HG03097 (cell line): ENCODE results near the gene MGAT4B.

Source experiments
- ATAC-seq: cut with Tn5 transposase; IDR thresholded peaks from one replicate; pipeline ENCODE4 v1.9.1; 2021; ENCODE audit not compliant: unreplicated experiment, low FRiP score

The MGAT4B gene

GRCh38 chr5:179812997-179813607 is 6.4 kb upstream of the MGAT4B start:
- ATAC-seq = no peak

- no peak for ATAC-seq
These were observed 5.6 kb upstream of the MGAT4B start for GRCh38 chr5:179812135-179812825.

- ATAC-seq = peak; percentile 26
These were observed 977 bp downstream of the MGAT4B start for GRCh38 chr5:179805529-179806249.

GRCh38 chr5:179805070-179805528 is 1.6 kb downstream of the MGAT4B start:
- ATAC-seq = no peak

GRCh38 chr5:179804555-179804947 is 2.1 kb downstream of the MGAT4B start:
- no peak for ATAC-seq

- no peak for ATAC-seq
These were observed 2.8 kb downstream of the MGAT4B start for GRCh38 chr5:179803651-179804554.

GRCh38 chr5:179802950-179803562 is 3.6 kb downstream of the MGAT4B start:
- no peak for ATAC-seq

GRCh38 chr5:179802207-179802883 is 4.3 kb downstream of the MGAT4B start:
- ATAC-seq = no peak

- no peak for ATAC-seq
These were observed 5.1 kb downstream of the MGAT4B start for GRCh38 chr5:179801304-179802206.

GRCh38 chr5:179800696-179801201 is 5.9 kb downstream of the MGAT4B start:
- ATAC-seq = no peak

GRCh38 chr5:179800071-179800695 is 6.5 kb downstream of the MGAT4B start:
- ATAC-seq = no peak

GRCh38 chr5:179799644-179799973 is 7.1 kb downstream of the MGAT4B start:
- no peak for ATAC-seq

GRCh38 chr5:179798771-179799643 is 7.7 kb downstream of the MGAT4B start:
- ATAC-seq = no peak

GRCh38 chr5:179798144-179798770 is 8.4 kb downstream of the MGAT4B start:
- ATAC-seq = no peak

- ATAC-seq = no peak
These were observed 8.9 kb downstream of the MGAT4B start for GRCh38 chr5:179797741-179798140.

GRCh38 chr5:179796877-179797608 is 9.6 kb downstream of the MGAT4B start:
- no peak for ATAC-seq
